GM12878 (cell line): ENCODE data around the gene RNF166. TPM values are rescaled to one million over a fixed set of nuclear protein-coding genes. Genes with fewer than 3 reads are reported as not detected.

Experiments
- BCLAF1 ChIP-seq: fragments of 450-650 bp; IDR thresholded peaks from 2 replicates; pipeline ENCODE4 v1.6.1; 2017; ENCODE audit warnings: antibody characterized with exemption, mild to moderate bottlenecking, moderate library complexity
- CBFB ChIP-seq: IDR thresholded peaks from 2 replicates; pipeline ENCODE4 v1.6.1; 2016; ENCODE audit warnings: antibody characterized with exemption, low read depth
- CHD2 ChIP-seq: IDR thresholded peaks from 2 replicates; pipeline ENCODE4 v1.6.1; 2011; ENCODE audit warnings: low read depth, low read length, improper control_type of control experiment, borderline replicate concordance
- DPF2 ChIP-seq: fragments of 450-650 bp; IDR thresholded peaks from 2 replicates; pipeline ENCODE4 v1.6.1; 2017; ENCODE audit warnings: mild to moderate bottlenecking
- HDAC6 ChIP-seq: fragments of 200-600 bp; sonication (generic); IDR thresholded peaks from one replicate; pipeline ENCODE4 v1.8.0; 2017; ENCODE audit warnings: antibody characterized with exemption; ENCODE audit not compliant: unreplicated experiment
- JUNB ChIP-seq: IDR thresholded peaks from 2 replicates; pipeline ENCODE4 v1.6.1; 2016; ENCODE audit warnings: antibody characterized with exemption, mild to moderate bottlenecking
- KLF5 ChIP-seq: fragments of 450-650 bp; IDR thresholded peaks from 2 replicates; pipeline ENCODE4 v1.6.1; 2014; ENCODE audit warnings: mild to moderate bottlenecking; ENCODE audit not compliant: partially characterized antibody
- MTA3 ChIP-seq: IDR thresholded peaks from 2 replicates; pipeline ENCODE4 v1.6.1; 2012; ENCODE audit warnings: low read length, inconsistent platforms, borderline replicate concordance
- NBN ChIP-seq: fragments of 450-650 bp; IDR thresholded peaks from 2 replicates; pipeline ENCODE4 v1.6.1; 2016
- NR2C2 ChIP-seq: IDR thresholded peaks from 2 replicates; pipeline ENCODE4 v1.6.1; 2011; ENCODE audit warnings: borderline replicate concordance, low read depth; ENCODE audit not compliant: control insufficient read depth, insufficient read length
- PML ChIP-seq: IDR thresholded peaks from 2 replicates; pipeline ENCODE4 v1.6.1; 2012; ENCODE audit warnings: low read length, inconsistent platforms
- PRDM15 ChIP-seq: fragments of 450-650 bp; formaldehyde crosslinking; IDR thresholded peaks from 2 replicates; pipeline ENCODE4 v1.4.0; 2020; ENCODE audit warnings: mild to moderate bottlenecking, moderate library complexity
- RELB ChIP-seq: fragments of 450-650 bp; IDR thresholded peaks from 2 replicates; pipeline ENCODE4 v1.6.1; 2017; ENCODE audit warnings: low read depth, mild to moderate bottlenecking, moderate library complexity
- SMARCA5 ChIP-seq: fragments of 450-650 bp; IDR thresholded peaks from 2 replicates; pipeline ENCODE4 v1.6.1; 2017; ENCODE audit warnings: mild to moderate bottlenecking
- SRF ChIP-seq, 2 experiments: IDR thresholded peaks; 2 replicates each; pipeline ENCODE4 v1.6.1; 2011; ENCODE audit warnings: low read depth in 2 of 2, low read length in 2 of 2, mild to moderate bottlenecking in 1 of 2, moderate library complexity in 1 of 2
- TARDBP ChIP-seq: IDR thresholded peaks from 2 replicates; pipeline ENCODE4 v1.6.1; 2016; ENCODE audit warnings: borderline replicate concordance
- TCF3 ChIP-seq: IDR thresholded peaks from 2 replicates; pipeline ENCODE4 v1.6.1; 2012; ENCODE audit warnings: low read depth, mild to moderate bottlenecking, low read length, borderline replicate concordance; ENCODE audit not compliant: insufficient read depth
- USF2 ChIP-seq: IDR thresholded peaks from 2 replicates; pipeline ENCODE4 v1.6.1; 2011; ENCODE audit warnings: low read depth, low read length, improper control_type of control experiment, borderline replicate concordance
- ZBED1 ChIP-seq: IDR thresholded peaks from 2 replicates; pipeline ENCODE4 v1.6.1; 2016; ENCODE audit warnings: borderline replicate concordance
- ZNF217 ChIP-seq: fragments of 450-650 bp; IDR thresholded peaks from 2 replicates; pipeline ENCODE4 v1.6.1; 2017; ENCODE audit warnings: antibody characterized with exemption, mild to moderate bottlenecking
- ZNF274 ChIP-seq: IDR thresholded peaks from one replicate; pipeline ENCODE4 v1.8.0; 2011; ENCODE audit not compliant: insufficient read length, insufficient read depth
- ZNF384 ChIP-seq: IDR thresholded peaks from 2 replicates; pipeline ENCODE4 v1.6.1; 2012; ENCODE audit warnings: low read depth, mild to moderate bottlenecking, low read length, improper control_type of control experiment, borderline replicate concordance
- polyA plus RNA-seq, 11 experiments: library from polyadenylated mRNA; depleted of rRNA in 4 of 11; unstranded in 6 of 11; stranded (reverse) in 5 of 11; fragments of >200 nt; fragmentation: Nextera tagmentation in 4 of 11; fragmentation: Illumina TruSeq in 1 of 11; extraction: Ambion mirVana in 4 of 11; extraction: Trizol in 1 of 11; gene quantifications; 1 replicate in 1 of 11; 2 replicates in 10 of 11; pipeline versions ENCODE4 v1.2.1 to v1.2.3, GENCODE V29; 2011 to 2016; ENCODE audit warnings: inconsistent platforms in 2 of 11, missing spikeins in 2 of 11, low read depth in 1 of 11
- total RNA-seq, 4 experiments: library from RNA; depleted of rRNA in 3 of 4; stranded (reverse); fragments of >200 nt in 3 of 4; fragmentation: Illumina TruSeq in 1 of 4; extraction: Trizol in 1 of 4; gene quantifications; 2 replicates each; pipeline versions ENCODE4 v1.2.1 to v1.2.3, GENCODE V29; 2013 to 2021

RNF166 gene
- total and polyA plus RNA-seq, 10 of the 15 experiments (the other 5 are each of a cell fraction or from before 2014, with no cell fraction given), result 0.48 to 32.8 (median 12.1) TPM

GRCh38 chr16:88649924-88650748 lies 56.1 kb downstream of the RNF166 start (continued):
- TF ChIP-seq BCLAF1 (no peak), CHD2 (no peak), RELB (no peak), HDAC6 (no peak), ZNF384 (no peak), USF2 (no peak), DPF2 (peak; percentile 87), SRF (IDR thresholded peaks at IDR 0.05; ENCODE audit: low read depth in 2 of 2, low read length in 2 of 2) (no peak), JUNB (no peak), NBN (0 out of 2 replicates have a peak, but pooled peaks have one; percentile 20), CBFB (no peak), TCF3 (no peak), KLF5 (no peak), PRDM15 (CRISPR knock-in tag) (no peak), NR2C2 (no peak), TARDBP (no peak; the same call in 1 of the 2 replicates), ZNF274 (no peak), ZBED1 (no peak), SMARCA5 (no peak), PML (no peak), ZNF217 (no peak), MTA3 (no peak; the same call in 1 of the 2 replicates)
